Adrenal gland (tissue), 12 donors: ENCODE measurements around the gene ENPP6. TPM values are rescaled to one million over a fixed set of nuclear protein-coding genes. Genes with fewer than 3 reads are reported as not detected.
"Not testable (repeated sequence)": the region's sequence is repeated elsewhere in the genome, so short reads cannot be mapped to it uniquely, and the experiment has no call there.

ENCODE experiments used
- DNase-seq, 7 donors: peaks; one replicate each; pipeline ENCODE4 v3.0.0-alpha.2; 2019 to 2020
- H3K27ac ChIP-seq, 5 donors: fragments of 200-600 bp; sonication (generic) in 4 of 5; 1 replicate in 3 of 5; 2 replicates in 2 of 5; pipeline versions ENCODE4 v1.5.1 to v1.8.0; 2016 to 2020; ENCODE audit warnings: mild to moderate bottlenecking in 1 of 5
- H3K27me3 ChIP-seq: fragments of 200-600 bp; 2 replicates; pipeline ENCODE4 v1.8.0; 2021
- H3K36me3 ChIP-seq, 2 donors: fragments of 200-600 bp; replicated peaks in 1 of 2; 1 replicate in 1 of 2; 2 replicates in 1 of 2; pipeline versions ENCODE4 v1.5.1 to v1.8.0; 2018 to 2022
- H3K4me1 ChIP-seq, 2 donors: fragments of 200-600 bp; replicated peaks in 1 of 2; 1 replicate in 1 of 2; 2 replicates in 1 of 2; pipeline versions ENCODE4 v1.5.1 to v1.8.0; 2018 to 2021
- H3K4me3 ChIP-seq, 4 donors: fragments of 200-600 bp; sonication (generic) in 3 of 4; one replicate each; pipeline ENCODE4 v1.5.1; 2016 to 2018
- H3K9me3 ChIP-seq, 3 donors: fragments of 200-600 bp; sonication (generic) in 1 of 3; replicated peaks in 1 of 3; 1 replicate in 2 of 3; 2 replicates in 1 of 3; pipeline versions ENCODE4 v1.5.1 to v1.8.0; 2016 to 2021
- CTCF ChIP-seq, 6 experiments: fragments of 450-650 bp in 4 of 6; fragments of 200-600 bp in 2 of 6; sonication (generic) in 1 of 6; IDR thresholded peaks; 1 replicate in 5 of 6; 2 replicates in 1 of 6; pipeline versions ENCODE4 v1.5.1 to v1.8.0; 2016 to 2021; ENCODE audit warnings: antibody characterized with exemption in 6 of 6, mild to moderate bottlenecking in 2 of 6, moderate library complexity in 1 of 6
- POLR2A ChIP-seq, 2 donors: fragments of 450-650 bp; IDR thresholded peaks; one replicate each; pipeline ENCODE4 v1.6.1; 2017; ENCODE audit warnings: antibody characterized with exemption in 2 of 2, mild to moderate bottlenecking in 2 of 2, moderate library complexity in 1 of 2
- WGBS, 4 donors: extraction: QIAGEN DNeasy Blood & Tissue Kit in 2 of 4; methylation state at CpG; one replicate each; pipeline versions ENCODE4 v1.1.5 to v1.1.7; 2013 to 2017; 5-methylcytosine and 5-hydroxymethylcytosine counted together
- intact Hi-C, 2 donors: fragments of 100-400 bp; cut with DNase I; formaldehyde crosslinking; loops; one replicate each; pipeline versions ENCODE4 v1.14.1 to v1.15.0; 2022 to 2023
- polyA plus RNA-seq, 3 donors: library from polyadenylated mRNA; stranded (reverse); fragments of 200-250 nt in 2 of 3; fragments of 350-450 nt in 1 of 3; fragmentation: Illumina TruSeq in 1 of 3; extraction: RNeasy Lipid Tissue Mini Kit (QIAGEN cat#74804) in 1 of 3; gene quantifications; one replicate each; pipeline ENCODE4 v1.2.3, GENCODE V29; 2013 to 2014
- total RNA-seq, 9 donors: library from RNA; depleted of rRNA in 4 of 9; stranded (reverse); fragments of >200 nt in 4 of 9; fragments of 120-200 nt in 1 of 9; fragmentation: NEBNext Ultra II Directional in 1 of 9; extraction: Animal tissue kit (Norgen Biotek cat#: 25700) in 1 of 9; gene quantifications; one replicate each; pipeline versions ENCODE4 v1.1.0 to v1.2.4, GENCODE V29; 2013 to 2023
- donor health status: healthy with polysubstance abuse.
- donor health status: Bipolar disorder and iron deficiency.
- donor health status: DM: yes; HTN: yes; CAD: no.
- donor health status: DM: no; HTN: no; CAD: no.
- donor health status: DM: no; HTN: no; CAD: no.
- donor health status: DM: yes; HTN: yes; CAD: no.

Gene ENPP6
- total and polyA plus RNA-seq, 12 donors, result 0.18 to 11.3 (median 0.46) TPM; not detected in 1

GRCh38 chr4:184145596-184145995 lies 72.1 kb downstream of the ENPP6 start:
- intact Hi-C loops, result no loop called here

GRCh38 chr4:184143770-184144564 lies 73.7 kb downstream of the ENPP6 start:
- intact Hi-C loops, result no loop called here
- Histone ChIP-seq H3K9me3 (no peaks in the 10 kb centered on the region), H3K27ac (no peak overlapping the region), H3K36me3 (no peaks in the 10 kb centered on the region), H3K27me3 (no peaks in the 10 kb centered on the region), H3K4me3 (no peak overlapping the region), H3K4me1 (no peaks in the 10 kb centered on the region)
- DNase-seq, result no peak
- TF ChIP-seq POLR2A (IDR thresholded peaks at IDR 0.05) (no peak), CTCF (IDR thresholded peaks at IDR 0.05) (no peak)
- 82 to 86% (median 84%) methylated on average over 4 to 15 of the region's 15 CpGs for WGBS, 4 donors

More at GRCh38 chr4:184145596-184145995, 72.1 kb downstream of the ENPP6 start:
- no peak for DNase-seq
- Histone ChIP-seq H3K4me3 (no peak overlapping the region), H3K27ac (no peak overlapping the region), H3K4me1 (no peaks in the 10 kb centered on the region), H3K27me3 (no peaks in the 10 kb centered on the region), H3K36me3 (no peaks in the 10 kb centered on the region), H3K9me3 (no peaks in the 10 kb centered on the region)
- 85 to 94% (median 93%) methylated on average over 5 of the region's 5 CpGs for WGBS, 4 donors
- TF ChIP-seq CTCF (IDR thresholded peaks at IDR 0.05) (no peak), POLR2A (IDR thresholded peaks at IDR 0.05) (no peak)

GRCh38 chr4:184142121-184143000 lies 75.3 kb downstream of the ENPP6 start:
- 73 to 80% (median 75%) methylated on average over 17 to 18 of the region's 18 CpGs for WGBS, 4 donors
- Histone ChIP-seq H3K4me3 (no peak overlapping the region), H3K4me1 (no peaks in the 10 kb centered on the region), H3K36me3 (no peaks in the 10 kb centered on the region), H3K27ac (no peak overlapping the region), H3K27me3 (no peaks in the 10 kb centered on the region), H3K9me3 (no peaks in the 10 kb centered on the region)
- TF ChIP-seq POLR2A (IDR thresholded peaks at IDR 0.05), result no peak
- TF ChIP-seq CTCF (IDR thresholded peaks at IDR 0.05), result no peak
- intact Hi-C loops, result no loop called here
- DNase-seq, result no peak

- H3K4me3 ChIP-seq, H3K27ac ChIP-seq, H3K27me3 ChIP-seq, intact Hi-C loops, H3K4me1 ChIP-seq, H3K9me3 ChIP-seq, DNase-seq, H3K36me3 ChIP-seq: not testable (repeated sequence)
- 80 to 89% (median 86%) methylated on average over 7 to 8 of the region's 8 CpGs for WGBS, 4 donors
Observed at GRCh38 chr4:184140901-184141300, 76.8 kb downstream of the ENPP6 start.
